22Rv1 (cell line): ENCODE results near the gene BABAM2.

Experiments used
- ZFX ChIP-seq: fragments of 450-650 bp; IDR thresholded peaks from 2 replicates; pipeline ENCODE4 v1.6.1; 2017; ENCODE audit warnings: antibody characterized with exemption, borderline replicate concordance
- TF ChIP-seq, protein P1 (sequence below): fragments of 450-650 bp; IDR thresholded peaks from 2 replicates; pipeline ENCODE4 v1.5.1; 2017; ENCODE audit warnings: mild to moderate bottlenecking

DNA sequence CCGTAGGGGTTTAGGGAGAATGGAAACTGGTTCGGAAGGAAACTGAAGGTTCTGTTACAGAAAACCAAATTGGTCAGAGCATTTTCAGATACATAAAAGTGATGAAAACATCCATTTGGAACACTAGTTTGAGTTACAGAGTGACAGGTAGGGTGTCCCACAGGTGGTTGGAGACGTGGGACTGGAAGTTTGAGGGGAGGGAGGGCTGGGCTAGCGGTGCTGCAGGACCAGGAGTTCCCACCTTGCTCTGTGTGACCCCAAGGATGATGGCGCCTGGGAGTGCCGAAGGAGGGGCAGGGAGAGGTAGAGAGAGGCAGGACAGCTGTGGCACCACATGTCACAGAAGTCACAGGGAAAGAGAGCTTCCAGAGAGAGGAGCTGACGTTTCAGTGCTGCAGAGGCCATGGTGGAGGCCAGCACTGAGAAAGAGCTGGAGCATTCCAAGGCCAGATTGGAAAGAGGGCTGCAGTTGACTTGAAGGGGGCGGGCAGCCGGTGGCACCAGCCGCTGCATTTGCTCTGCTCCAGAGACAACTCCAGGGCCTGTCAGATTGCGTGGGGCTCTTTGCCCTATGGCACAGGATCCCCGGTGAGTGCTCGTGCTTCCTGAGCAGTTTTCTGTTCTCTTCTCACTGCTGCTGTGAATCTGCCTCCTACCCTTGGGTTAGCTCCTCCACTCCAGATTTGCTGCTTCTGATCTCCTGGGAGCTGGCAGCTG lies 445.9 kb downstream of the BABAM2 start:
- TF ChIP-seq, protein P1, sequence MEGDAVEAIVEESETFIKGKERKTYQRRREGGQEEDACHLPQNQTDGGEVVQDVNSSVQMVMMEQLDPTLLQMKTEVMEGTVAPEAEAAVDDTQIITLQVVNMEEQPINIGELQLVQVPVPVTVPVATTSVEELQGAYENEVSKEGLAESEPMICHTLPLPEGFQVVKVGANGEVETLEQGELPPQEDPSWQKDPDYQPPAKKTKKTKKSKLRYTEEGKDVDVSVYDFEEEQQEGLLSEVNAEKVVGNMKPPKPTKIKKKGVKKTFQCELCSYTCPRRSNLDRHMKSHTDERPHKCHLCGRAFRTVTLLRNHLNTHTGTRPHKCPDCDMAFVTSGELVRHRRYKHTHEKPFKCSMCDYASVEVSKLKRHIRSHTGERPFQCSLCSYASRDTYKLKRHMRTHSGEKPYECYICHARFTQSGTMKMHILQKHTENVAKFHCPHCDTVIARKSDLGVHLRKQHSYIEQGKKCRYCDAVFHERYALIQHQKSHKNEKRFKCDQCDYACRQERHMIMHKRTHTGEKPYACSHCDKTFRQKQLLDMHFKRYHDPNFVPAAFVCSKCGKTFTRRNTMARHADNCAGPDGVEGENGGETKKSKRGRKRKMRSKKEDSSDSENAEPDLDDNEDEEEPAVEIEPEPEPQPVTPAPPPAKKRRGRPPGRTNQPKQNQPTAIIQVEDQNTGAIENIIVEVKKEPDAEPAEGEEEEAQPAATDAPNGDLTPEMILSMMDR, result no peak
- no peak for TF ChIP-seq ZFX
